LHCN-M2 (cell line): ENCODE data around the gene ABCA10. TPM values are rescaled to one million over a fixed set of nuclear protein-coding genes. Genes with fewer than 3 reads are reported as not detected.
"Not testable (repeated sequence)": the region's sequence is repeated elsewhere in the genome, so short reads cannot be mapped to it uniquely, and the experiment has no call there.

Source experiments
- DNase-seq: peaks from one replicate; pipeline ENCODE4 v3.0.0-alpha.2; 2012; ENCODE audit warnings: low read depth
- polyA plus RNA-seq: library from polyadenylated mRNA; unstranded; fragments of >200 nt; gene quantifications from one replicate; pipeline ENCODE4 v1.2.1, GENCODE V29; 2012; ENCODE audit warnings: missing spikeins
- total RNA-seq: library from RNA; depleted of rRNA; stranded (reverse); fragments of >200 nt; gene quantifications from 2 replicates; pipeline ENCODE4 v1.2.3, GENCODE V29; 2014; rRNA removed

ABCA10 gene
- total RNA-seq = not detected in 2 replicates
- polyA plus RNA-seq = not detected

DNA sequence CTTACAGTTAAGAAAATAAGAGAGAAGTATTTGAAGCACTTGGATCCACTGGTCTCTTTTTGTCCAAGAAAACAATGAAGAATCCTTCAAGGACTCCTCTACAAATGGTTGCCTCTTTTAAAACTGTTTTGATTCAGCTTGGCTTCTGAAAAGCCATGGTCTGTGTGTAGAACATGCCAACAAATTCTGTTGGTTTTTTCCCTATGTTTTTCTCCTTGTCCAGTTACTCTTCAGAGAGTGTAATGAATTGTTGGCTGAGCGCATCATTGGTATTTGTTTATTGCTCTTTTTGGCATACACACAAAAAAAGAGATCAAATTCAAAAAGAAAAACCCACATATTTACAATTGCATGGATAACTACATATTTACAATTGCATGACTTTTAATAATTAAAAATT, at the start of gene ABCA10:
ABCA10 (minus strand) TSS at position 249 of the 400 bp plus-strand sequence. CDS start 3,466 bp downstream, outside the sequence.
- no peak for DNase-seq

GRCh38 chr17:69276279-69276678, 47.7 kb upstream of the ABCA10 start:
- not testable (repeated sequence) for DNase-seq

GRCh38 chr17:69275751-69276150, 47.1 kb upstream of the ABCA10 start:
- no peak for DNase-seq

DNA sequence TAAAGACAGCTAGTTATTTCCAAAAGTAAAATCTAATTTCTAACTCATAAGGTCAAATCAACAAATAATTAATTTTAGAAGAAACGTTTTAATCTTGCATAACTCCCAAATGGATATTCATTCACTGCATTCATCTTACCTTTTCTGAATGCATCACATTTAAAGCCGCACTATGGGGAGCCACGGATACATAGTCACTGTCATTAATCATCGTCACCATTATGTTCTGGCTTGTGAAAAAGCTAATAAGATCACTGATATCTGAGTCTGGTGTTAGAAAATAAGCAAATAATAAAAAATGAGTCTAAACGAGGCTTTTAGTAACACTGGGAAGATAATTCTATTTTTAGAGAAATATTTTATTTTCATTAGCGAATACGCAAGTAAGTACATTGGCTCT, 42.4 kb upstream of the ABCA10 start:
- DNase-seq = no peak

- DNase-seq = no peak
Observed at GRCh38 chr17:69269131-69269998, 40.7 kb upstream of the ABCA10 start.

GRCh38 chr17:69268543-69269014, 40.0 kb upstream of the ABCA10 start:
- DNase-seq = no peak

DNA sequence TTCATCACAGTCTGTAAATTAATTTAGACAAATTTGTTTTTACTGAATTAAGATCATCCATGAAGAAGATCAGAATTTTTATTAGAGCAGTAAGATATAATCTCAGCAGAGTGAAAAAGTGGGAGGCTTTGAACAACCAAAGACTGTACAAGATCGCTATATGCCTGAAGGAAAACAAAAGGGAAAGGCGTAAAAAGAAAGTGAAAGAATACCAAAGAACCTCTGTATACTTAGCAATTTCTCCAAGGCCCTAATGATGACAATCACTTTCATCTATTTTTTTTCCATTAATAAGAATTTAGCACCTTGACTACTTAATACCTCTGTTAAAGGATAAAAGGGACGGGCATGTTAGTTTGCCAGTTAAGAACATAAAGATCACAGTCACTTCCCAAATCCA, 38.6 kb upstream of the ABCA10 start:
- no peak for DNase-seq

GRCh38 chr17:69265873-69266272, 37.2 kb upstream of the ABCA10 start:
- no peak for DNase-seq

DNA sequence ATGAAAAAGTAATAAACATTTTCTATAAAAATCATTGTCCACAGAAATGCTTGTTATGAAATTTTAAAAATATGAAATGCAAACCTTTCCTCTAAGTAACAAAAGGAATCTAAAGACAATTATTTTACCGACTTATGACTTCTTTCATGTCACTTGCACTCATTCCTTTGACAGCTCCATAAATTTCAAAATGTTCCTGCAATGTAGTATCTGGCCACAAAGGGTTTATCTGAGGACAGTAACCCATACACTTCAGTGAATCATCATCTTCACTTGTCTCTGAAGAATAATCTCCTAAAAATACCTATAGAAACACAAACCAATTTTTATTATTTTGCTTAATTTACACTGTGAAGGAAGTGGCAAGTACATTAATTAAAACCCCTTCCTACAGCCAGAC, 25.6 kb upstream of the ABCA10 start:
- no peak for DNase-seq

- DNase-seq = peak; percentile 3
Observed at GRCh38 chr17:69250641-69251040, 22.0 kb upstream of the ABCA10 start.

GRCh38 chr17:69246726-69247375, 18.2 kb upstream of the ABCA10 start:
- peak; percentile 32 for DNase-seq

- no peak for DNase-seq
Observed at GRCh38 chr17:69246202-69246601, 17.6 kb upstream of the ABCA10 start.

DNA sequence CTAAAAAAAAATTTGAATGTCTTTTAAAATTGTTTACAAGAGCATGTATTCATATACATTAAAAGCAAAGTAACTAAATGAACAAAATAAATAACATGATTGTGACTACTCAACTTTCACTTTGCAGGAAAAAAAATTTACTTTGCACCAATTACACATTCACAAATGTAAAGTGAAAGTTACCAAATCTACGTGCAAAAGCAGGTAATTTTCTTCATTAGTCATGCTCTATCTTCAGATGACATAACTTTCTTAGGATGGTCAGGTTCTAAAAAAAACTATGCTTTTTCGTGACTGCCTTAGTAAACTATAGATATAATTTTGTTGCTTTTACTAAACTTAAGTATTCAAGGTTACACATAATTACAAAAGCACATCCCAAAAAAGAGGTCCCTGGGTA, 17.0 kb upstream of the ABCA10 start:
- no peak for DNase-seq

DNA sequence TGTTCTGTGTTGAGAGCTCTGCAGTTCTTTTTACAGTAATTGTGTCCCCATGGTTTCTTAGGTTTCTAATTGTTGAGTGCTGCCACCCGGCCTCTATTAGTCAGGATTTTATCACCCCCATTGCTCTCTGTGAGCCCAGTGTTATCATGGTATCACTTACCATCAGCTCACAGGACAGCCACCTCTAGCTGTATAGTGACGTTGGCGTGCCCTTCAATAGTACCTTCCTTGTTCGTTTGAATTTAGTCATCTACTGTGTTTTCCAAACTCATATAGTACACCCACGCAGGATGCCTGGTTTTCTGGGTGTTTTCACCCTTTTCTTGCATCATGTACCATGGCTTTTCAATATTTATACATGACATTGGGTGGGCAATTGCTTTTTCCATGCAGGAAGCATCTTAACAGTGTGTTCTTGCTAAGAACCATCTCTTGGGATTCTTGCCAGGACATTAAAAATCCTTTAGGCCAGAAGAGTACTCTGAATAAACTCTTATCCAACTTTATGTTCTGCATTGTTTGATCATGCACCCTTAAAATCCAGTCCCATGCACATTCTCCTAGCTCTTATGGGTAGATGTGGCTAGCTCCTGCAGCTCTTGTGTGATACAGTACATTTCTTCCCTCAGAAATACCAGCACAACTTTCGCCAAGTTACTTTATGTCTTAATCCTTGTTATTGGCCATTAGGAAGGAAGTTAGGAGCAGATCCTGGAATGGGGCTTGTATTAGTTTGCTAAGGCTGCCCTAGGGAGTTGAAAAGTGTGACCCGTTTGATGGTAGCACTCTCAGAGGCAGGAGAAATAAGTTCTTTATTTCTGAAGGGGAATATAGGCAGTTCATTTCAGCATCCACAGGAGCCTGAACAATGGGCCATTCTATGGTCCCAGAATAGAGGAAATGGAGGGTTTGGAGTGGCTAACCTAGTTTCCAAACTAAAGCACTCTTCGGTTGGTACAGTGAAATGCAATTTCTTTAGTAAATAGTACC, 11.3 kb upstream of the ABCA10 start:
- no peak for DNase-seq

DNA sequence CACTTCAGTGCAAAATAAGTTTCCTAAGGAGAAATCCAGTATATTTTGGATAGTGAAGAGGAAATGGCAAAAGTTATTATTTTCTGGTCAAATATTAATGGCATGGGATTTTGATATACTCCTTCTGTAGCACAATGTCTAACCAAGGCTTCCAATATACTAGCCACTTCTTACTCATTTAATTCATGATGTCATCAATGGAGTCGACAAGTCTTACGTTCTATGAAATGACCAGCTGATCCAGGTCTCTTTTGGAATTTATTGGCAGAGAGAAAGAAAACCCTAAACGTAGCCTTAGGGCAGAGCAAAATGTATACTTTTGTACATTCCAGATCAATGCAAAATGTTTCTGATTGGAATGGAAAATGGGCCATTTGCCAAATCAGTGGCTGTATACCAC, 8.3 kb upstream of the ABCA10 start:
- no peak for DNase-seq

- no peak for DNase-seq
Observed at GRCh38 chr17:69236464-69236863, 7.8 kb upstream of the ABCA10 start.

- peak; percentile 57 for DNase-seq
Observed at GRCh38 chr17:69235338-69236058, 6.9 kb upstream of the ABCA10 start.

DNA sequence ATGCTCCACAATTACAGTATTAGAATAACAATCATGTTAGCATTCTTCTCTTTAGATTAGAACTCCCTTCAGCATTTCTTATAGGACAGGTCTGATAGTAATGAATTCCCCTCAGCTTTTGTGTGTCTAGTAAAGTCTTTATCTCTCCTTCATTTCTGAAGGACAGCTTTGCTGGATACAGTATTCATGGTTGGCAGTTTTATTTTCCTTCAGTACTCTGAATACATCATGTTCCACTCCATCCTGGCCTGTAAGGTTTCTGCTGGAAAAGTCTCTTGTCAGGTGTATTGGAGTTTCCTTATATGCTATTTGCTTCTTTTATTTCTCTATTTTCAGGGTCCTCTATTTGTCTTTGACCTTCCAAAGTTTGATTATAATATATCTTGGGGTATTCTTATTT, 4.0 kb upstream of the ABCA10 start:
- no peak for DNase-seq

DNA sequence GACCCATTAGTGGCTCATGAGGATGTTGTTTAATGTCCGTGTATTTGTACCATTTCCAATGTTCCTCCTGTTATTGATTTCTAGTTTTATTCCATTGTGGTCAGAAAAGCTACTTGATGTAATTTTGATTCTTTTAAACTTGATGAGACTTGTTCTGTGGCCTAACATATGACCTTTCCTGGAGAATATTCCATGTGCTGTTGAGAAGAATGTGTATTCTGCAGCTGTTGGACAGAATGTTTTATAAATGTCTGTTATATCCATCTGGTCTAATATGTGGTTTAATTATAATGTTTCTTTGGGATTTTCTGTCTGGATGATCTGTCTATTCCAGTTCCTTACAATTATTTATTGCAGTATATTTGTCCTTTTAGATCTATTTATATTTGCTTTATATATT, 2.9 kb upstream of the ABCA10 start:
- DNase-seq = peak; percentile 9

DNA sequence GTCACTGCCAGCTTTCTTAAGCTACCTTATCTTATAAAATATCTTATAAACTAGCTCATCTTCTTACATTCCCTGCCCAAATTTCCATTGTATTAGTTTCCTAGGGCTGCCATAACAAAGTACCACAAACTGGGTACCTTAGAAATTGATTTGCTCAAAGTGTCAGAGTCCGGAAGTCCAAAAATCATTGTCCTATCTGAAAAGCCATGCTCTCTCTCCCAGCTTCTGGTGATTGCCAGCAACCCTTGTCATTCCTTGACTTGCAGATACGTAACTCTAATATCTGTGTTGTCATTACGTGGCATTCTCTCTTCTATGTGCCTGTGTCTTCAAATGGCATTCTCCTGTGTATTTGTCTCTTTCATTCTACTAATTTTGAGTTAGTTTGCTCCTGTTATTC, 2.3 kb upstream of the ABCA10 start:
- no peak for DNase-seq

DNA sequence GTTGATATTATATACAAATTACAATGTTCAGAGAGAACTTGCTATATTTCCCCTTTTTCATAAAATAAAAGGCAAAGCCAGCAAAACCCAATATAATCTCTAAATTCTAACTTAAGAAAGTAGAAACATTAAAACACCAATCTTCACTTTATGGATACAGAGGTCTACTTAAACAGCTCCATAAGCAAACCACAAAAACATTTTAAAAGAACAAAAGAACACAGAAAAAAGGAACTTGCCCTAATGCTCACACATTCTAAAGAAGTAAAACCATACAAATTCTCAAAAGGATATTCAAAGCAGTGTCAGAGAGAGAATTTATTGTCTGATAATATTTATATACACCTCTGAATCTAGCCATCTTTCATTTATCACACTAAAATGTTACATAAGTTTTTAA, 606 bp downstream of the ABCA10 start:
- no peak for DNase-seq
